ENCODE measurements around the gene EFR3B. TPM values are rescaled to one million over a fixed set of nuclear protein-coding genes. Genes with fewer than 3 reads are reported as not detected.

EFR3B gene
- total and polyA plus RNA-seq, 2 of the 13 experiments (the other 11 are each of a cell fraction or from before 2014, with no cell fraction given): 0.42 TPM

DNA sequence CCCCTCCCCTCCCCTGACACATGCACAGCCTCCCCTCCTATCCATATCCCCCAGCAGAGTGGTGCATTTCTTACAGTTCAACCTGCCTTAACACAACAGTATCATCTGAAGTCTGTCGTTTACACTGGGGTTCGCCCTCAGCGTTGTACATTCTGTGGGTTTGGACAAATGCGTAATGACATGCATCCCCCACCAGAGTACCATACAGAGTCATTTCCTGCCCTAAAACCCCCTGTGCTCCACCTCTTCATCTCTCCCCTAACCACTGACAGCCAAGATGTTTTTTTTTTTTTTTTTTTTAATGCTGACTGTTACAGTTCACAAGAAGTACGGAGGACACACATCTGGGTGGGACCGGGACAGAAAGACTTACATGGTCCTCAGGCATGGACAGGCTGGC is 103.9 kb downstream of the EFR3B start:
- TF ChIP-seq MAFK (conservative IDR thresholded peaks at IDR 0.05 in 1 of 2, IDR thresholded peaks at IDR 0.05 in 1 of 2; ENCODE audit: low read length in 2 of 2): peak; percentile 20 to 38; a peak in 1 of 4 replicates
- no peak for TF ChIP-seq SRSF9 (IDR thresholded peaks at IDR 0.05; ENCODE audit: borderline replicate concordance, insufficient read depth, low read depth, low read length, poor library complexity, severe bottlenecking)
- intact Hi-C loops (cut with micrococcal nuclease; ENCODE audit: unreplicated experiment): no loop called here
- no peaks in the 10 kb centered on the region for H4K20me1 ChIP-seq (ENCODE audit: insufficient read depth, low read length)
- no peaks in the 10 kb centered on the region for H3K79me2 ChIP-seq (ENCODE audit: insufficient read depth, low read length)
- no peaks in the 10 kb centered on the region for H3K36me3 ChIP-seq (replicated peaks in 1 of 2; ENCODE audit: control insufficient read depth in 1 of 2, insufficient read depth in 2 of 2, low read length in 2 of 2)
- H3K9me3 ChIP-seq (ENCODE audit: low read length): no peaks in the 10 kb centered on the region
- H3K4me2 ChIP-seq (ENCODE audit: low read depth, low read length): no peak overlapping the region
- FAIRE-seq (no peak), ATAC-seq (no peak), DNase-seq (ENCODE audit: low spot score) (no peak)
- BruUV-seq (replicated peaks): no TSS peak
- H3K27ac ChIP-seq (ENCODE audit: extremely low read length, insufficient read depth, low read length): no peak overlapping the region
- in situ Hi-C loops (cut with HindIII; ENCODE audit: extremely low pct_ligation_motif_present, low pct_unique_long_range_greater_than_20kb): loop anchor here (25.0 kb wide), 1 partner anchor 734 kb away; no protein-coding TSS in a partner anchor
- no peaks in the 10 kb centered on the region for H3K27me3 ChIP-seq (ENCODE audit: control insufficient read depth in 1 of 2, insufficient read depth in 2 of 2, low read length in 2 of 2)
- CTCF ChIA-PET (ENCODE audit: low intra/inter-chr PET ratio, low total read pairs): no interaction called here
- no peak overlapping the region for H2AFZ ChIP-seq (ENCODE audit: low read length)
- 0 out of 2 replicates have a peak, but pooled peaks cover 5% of the 10 kb centered on the region for H3K4me1 ChIP-seq (ENCODE audit: insufficient read depth, low read length)
- no peak overlapping the region for H3K9ac ChIP-seq (ENCODE audit: insufficient read depth, low read depth, low read length)
- POLR2A ChIA-PET: no interaction called here
- no peak overlapping the region for H3K4me3 ChIP-seq (replicated peaks in 1 of 3; ENCODE audit: insufficient read depth in 1 of 3, low read depth in 2 of 3, low read length in 3 of 3)
- 35% methylated on average over 6 of the region's 6 CpGs for WGBS (ENCODE audit: low lambda C conversion rate)

DNA sequence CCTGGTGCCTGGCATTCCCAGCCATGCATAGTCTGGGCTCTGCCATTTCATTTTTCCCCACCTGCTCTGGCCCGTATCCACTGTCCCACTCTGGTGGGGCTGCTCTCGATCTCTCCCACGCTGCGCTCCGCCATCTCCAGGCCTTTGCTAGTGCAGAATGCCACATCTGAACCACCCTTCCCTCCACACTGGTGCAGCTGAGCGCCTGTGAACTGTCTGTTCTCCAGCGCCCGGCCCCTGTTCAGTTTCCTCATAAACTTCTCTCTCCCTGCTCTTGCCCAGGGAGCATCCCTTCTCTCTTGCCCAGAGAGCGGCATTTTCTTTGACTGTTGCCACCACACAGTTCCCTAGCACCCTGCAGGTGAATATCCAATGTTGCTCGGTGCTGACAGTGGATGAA is 105.0 kb downstream of the EFR3B start:
- FAIRE-seq: no peak
- POLR2A ChIA-PET: no interaction called here
- 56% methylated on average over 10 of the region's 10 CpGs for WGBS (ENCODE audit: low lambda C conversion rate)
- no peak overlapping the region for H3K4me3 ChIP-seq (replicated peaks in 1 of 3; ENCODE audit: insufficient read depth in 1 of 3, low read depth in 2 of 3, low read length in 3 of 3)
- peak; percentile 17; the same call in 1 of the 3 replicates for ATAC-seq
- H3K4me2 ChIP-seq (ENCODE audit: low read depth, low read length): no peak overlapping the region
- intact Hi-C loops (cut with micrococcal nuclease; ENCODE audit: unreplicated experiment) (no loop called here), in situ Hi-C loops (cut with HindIII; ENCODE audit: extremely low pct_ligation_motif_present, low pct_unique_long_range_greater_than_20kb) (loop anchor here (25.0 kb wide), 1 partner anchor 735 kb away; no protein-coding TSS in a partner anchor)
- H3K27ac ChIP-seq (ENCODE audit: extremely low read length, insufficient read depth, low read length): no peak overlapping the region
- H3K27me3 ChIP-seq (ENCODE audit: control insufficient read depth in 1 of 2, insufficient read depth in 2 of 2, low read length in 2 of 2): no peaks in the 10 kb centered on the region
- DNase-seq (ENCODE audit: low spot score): no peak
- H3K9ac ChIP-seq (ENCODE audit: insufficient read depth, low read depth, low read length): no peak overlapping the region
- no peaks in the 10 kb centered on the region for H3K79me2 ChIP-seq (ENCODE audit: insufficient read depth, low read length)
- no peaks in the 10 kb centered on the region for H3K36me3 ChIP-seq (replicated peaks in 1 of 2; ENCODE audit: control insufficient read depth in 1 of 2, insufficient read depth in 2 of 2, low read length in 2 of 2)
- TF ChIP-seq ZNF275 (CRISPR knock-in tag; IDR thresholded peaks at IDR 0.05; ENCODE audit: borderline replicate concordance) (no peak), HCFC1 (IDR thresholded peaks at IDR 0.05; ENCODE audit: low read depth, low read length) (no peak), MBD4 (IDR thresholded peaks at IDR 0.05; ENCODE audit: borderline replicate concordance, low read length) (no peak), ZNF768 (CRISPR knock-in tag; IDR thresholded peaks at IDR 0.05) (no peak), ZNF782 (CRISPR knock-in tag; IDR thresholded peaks at IDR 0.05; ENCODE audit: borderline replicate concordance) (no peak)
- TF ChIP-seq, protein P1, sequence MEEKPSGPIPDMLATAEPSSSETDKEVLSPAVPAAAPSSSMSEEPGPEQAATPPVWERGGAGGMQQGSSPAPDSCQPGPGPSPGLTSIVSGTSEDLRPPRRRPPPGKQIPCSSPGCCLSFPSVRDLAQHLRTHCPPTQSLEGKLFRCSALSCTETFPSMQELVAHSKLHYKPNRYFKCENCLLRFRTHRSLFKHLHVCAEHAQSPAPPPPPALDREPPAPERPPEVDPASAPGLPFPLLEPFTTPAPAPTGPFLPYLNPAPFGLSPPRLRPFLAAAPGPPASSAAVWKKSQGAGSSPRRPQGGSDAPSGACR (CRISPR knock-in tag; IDR thresholded peaks at IDR 0.05): no peak
- H4K20me1 ChIP-seq (ENCODE audit: insufficient read depth, low read length): no peaks in the 10 kb centered on the region
- H2AFZ ChIP-seq (ENCODE audit: low read length): no peak overlapping the region
- H3K4me1 ChIP-seq (ENCODE audit: insufficient read depth, low read length): no peaks in the 10 kb centered on the region
- CTCF ChIA-PET (ENCODE audit: low intra/inter-chr PET ratio, low total read pairs): no interaction called here
- no peaks in the 10 kb centered on the region for H3K9me3 ChIP-seq (ENCODE audit: low read length)
- no TSS peak for BruUV-seq (replicated peaks)
